Stimulated activated CD8-positive, alpha-beta memory T cell treated with anti-CD3 and anti-CD28 coated beads, Interleukin-7, amount 100 ng/mL, for 4 hours (primary cell): ENCODE results near the gene CUL1.

Source experiments
- DNase-seq, 2 donors: peaks; one replicate each; pipeline ENCODE4 v3.0.0-alpha.2; 2020; ENCODE audit warnings: low read depth in 2 of 2

The CUL1 gene

GRCh38 chr7:148718431-148718830 is 19.7 kb downstream of the CUL1 start:
- DNase-seq = no peak

DNA sequence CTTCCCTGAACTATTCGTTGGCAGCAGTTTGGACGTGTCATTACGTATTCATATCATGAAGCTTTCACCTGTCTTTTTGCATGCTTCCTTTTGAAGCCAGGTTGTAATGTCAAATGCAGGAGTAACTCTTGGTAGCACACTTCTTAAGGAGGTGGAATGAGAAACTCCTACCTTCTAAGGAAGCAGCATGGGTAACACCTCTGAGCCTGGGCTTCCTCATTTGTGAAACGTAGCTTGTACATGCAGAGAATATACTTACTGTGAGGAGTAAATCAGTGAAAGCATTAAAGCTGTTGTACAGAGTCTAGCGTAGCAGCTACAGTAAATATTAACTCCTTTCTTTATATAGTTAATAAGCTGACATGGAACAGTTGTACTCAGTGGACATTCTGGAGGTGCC is 21.1 kb downstream of the CUL1 start:
- no peak for DNase-seq

- no peak for DNase-seq
Measured at GRCh38 chr7:148720472-148720871, 21.8 kb downstream of the CUL1 start.

DNA sequence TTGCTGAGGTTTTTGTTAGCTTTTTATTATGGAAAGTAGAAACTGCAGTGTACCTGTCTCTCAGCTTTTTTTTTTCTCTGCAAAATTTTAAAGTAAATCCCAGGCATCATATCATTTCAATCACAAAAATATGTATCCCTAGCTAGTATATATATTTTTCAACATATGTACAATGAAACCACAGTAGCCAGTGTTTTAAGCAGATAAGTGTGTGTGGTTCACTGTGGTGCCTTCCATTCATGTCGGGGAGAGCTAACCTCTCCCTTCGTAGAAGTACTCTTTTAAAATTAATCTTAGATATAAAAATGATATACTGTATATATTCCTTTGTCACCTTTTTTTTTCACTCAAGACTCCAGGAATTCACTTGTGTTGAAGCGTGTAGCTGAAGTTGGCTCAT is 22.7 kb downstream of the CUL1 start:
- no peak for DNase-seq

DNA sequence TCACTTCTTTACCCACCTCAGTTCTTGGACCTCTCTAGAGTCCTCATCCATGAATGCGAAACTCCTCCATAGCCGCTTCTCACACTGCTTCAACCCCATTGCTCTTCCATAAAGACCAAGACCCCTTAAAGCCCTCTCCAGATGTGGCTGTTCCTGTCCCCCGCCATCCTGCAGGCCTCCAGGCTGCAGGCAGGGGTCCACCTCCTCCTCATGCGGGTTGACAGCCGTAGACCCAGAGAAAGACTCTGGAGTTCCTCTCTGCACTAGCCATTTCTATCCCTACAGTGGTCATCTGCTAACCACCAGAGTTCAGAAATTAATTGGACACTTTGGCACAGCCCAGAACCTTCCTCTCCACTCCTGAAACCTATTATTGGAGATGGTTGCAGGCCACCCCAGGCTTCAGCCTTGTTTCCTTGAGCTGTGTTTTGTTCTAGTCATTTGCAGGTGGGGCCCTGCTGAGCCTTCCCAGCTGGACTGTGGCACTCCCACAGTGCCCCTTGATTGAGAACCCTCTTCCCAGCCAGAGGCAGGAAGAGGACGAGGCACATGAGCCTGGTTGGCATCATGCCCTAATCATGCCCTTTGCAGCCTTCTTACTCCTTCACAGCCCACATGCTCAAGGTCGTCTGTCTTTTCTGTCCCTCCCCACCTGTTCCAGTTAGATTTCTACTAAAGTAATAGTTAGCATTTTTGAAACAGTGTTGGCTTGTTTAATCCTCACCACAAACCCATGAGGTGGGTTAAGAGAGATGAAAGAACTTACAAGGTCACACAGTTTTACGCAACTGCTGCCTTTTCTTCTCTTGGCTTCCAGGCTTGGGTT is 23.9 kb downstream of the CUL1 start:
- no peak for DNase-seq

DNA sequence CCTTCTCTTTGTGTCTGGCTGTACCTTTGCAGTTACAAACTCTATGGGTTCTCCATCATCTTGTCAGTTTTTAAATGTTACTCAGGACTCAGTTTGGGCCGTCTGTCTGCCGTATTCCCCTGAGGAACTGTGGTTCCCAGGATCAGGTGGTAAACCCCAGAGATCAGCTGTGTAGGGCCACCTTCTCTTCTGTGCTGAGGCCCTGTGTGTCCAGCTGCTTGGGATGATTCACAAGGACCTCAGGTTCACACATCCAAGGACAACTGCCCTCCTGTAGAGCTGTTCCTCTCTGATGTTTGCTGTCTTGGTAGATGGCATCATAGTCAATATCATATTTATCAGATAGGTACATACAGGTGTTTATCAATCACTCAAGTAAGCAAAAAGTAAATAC is 24.5 kb downstream of the CUL1 start:
- DNase-seq = no peak

DNA sequence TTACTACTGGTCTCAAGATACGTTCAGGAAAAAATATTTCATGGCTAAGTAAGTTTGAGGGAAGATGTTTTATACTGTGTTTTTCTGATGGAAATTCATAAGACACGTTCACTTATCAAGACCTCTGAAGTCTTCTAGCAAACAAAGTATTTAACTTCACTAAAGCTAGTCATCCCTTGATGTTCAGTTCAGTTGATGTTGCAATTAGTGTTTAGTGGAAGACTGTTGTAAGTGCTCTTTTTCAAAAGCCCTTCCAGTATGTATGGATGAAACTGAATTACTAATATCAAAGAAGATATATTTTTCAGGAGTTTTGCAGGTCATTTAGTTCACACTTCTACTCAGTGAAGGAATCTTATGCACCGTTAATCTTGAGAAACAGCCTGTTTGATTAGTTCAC is 25.1 kb downstream of the CUL1 start:
- DNase-seq = no peak

GRCh38 chr7:148726385-148726784 is 27.7 kb downstream of the CUL1 start:
- no peak for DNase-seq

DNA sequence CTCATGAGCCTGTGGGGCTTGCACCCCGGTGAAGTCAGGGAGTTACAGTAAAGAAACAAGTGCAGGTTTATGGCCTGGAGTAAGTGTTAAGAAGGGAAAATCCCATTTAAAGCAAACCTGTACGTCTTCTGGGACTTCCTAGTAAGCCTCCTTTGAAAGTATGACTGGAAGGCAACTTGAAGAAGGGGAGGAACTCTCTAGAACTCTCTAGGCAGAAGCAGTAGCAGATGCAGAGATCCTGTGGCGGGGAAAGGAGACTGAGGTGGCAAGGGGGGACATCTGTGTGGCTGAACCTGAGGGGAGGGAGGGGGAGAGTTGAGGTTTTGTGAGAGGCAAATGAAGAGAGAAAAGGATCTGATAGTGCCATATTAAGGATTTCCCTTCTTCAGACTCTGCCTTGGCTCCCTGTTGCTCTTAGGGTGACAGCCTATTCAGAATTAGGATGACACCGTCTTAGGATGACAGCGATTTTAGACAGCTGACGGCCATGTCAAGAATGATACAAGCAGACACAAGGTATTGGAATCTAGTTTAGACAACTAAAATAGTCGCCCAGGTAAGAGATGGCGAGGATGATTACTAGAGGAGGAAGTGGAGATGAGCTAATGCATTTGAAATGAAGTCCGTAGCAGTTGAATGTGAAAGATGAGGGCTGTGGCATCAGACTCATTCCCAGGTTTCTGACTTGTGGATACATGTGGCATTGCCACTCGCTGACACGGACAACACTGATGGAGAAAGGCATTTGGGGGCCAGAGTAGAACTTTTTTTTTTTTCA is 29.0 kb downstream of the CUL1 start:
- no peak for DNase-seq

DNA sequence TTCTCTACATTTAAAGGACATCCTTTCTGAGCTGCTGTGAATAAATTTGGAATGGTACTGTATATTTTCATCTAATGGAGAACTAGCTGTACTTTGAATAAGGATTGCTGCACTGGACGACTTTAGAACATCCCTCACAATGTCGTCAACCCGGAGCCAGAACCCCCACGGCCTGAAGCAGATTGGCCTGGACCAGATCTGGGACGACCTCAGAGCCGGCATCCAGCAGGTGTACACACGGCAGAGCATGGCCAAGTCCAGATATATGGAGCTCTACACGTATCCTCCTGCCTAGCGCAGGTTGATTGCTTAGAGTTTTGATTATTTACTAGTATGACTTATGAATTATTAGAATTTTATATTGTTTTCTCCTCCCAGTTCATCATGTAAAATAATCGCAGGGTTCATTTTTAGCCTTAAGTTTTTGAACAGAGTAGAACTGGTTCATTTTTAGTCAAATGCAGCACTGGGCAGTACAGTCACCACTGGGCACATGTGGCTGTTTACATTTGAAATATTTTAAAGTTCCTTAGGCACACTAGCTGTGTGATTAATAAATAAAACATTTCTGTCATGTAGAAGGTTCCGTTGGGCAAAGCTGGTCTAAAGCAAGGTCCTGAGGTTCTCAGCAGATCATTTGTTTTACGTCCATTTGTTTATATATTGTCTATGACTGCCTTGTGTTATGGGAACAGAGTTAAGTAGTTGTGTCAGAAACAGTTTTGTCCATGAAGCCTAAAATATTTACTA is 31.5 kb downstream of the CUL1 start:
- no peak for DNase-seq

GRCh38 chr7:148732862-148733261 is 34.2 kb downstream of the CUL1 start:
- DNase-seq = no peak

DNA sequence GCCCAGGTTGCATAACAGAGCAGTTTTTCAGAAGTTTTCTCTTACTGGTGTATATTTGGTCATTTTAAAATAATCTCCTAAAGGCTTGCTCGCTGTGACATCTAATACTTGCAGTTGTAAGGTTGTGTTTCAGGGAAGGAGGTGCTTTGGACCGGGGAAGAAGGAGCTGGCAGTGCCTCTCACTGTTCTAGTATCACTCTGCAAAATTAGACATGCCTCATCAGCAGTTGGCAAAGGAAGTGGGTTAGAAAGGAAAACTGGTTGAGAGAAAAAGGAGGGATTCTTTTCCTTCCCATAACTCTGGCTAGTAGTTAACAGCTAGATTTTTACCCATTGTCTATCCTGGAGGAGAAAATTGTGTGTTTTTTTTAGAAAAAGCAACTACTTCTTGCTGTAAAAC is 34.8 kb downstream of the CUL1 start:
- no peak for DNase-seq

DNA sequence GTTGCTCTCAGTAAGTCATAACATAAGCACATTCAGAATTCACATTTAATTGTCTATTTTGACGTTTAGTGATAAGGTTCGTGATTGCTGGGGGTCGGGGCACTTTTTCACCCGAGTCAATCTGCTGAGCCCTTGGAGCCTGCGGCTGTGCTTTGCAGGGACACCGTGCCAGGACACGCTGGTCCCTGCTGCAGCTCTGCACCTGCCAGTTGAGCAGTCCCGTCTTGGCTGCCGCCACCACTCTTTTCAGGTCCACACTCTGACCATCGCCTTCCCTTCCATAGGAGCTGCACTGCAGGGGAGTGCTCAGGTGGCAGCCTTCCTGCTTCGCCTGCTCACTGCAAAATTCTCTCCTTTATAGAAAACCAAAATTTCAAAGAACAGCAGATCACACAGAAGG is 36.4 kb downstream of the CUL1 start:
- DNase-seq = no peak

DNA sequence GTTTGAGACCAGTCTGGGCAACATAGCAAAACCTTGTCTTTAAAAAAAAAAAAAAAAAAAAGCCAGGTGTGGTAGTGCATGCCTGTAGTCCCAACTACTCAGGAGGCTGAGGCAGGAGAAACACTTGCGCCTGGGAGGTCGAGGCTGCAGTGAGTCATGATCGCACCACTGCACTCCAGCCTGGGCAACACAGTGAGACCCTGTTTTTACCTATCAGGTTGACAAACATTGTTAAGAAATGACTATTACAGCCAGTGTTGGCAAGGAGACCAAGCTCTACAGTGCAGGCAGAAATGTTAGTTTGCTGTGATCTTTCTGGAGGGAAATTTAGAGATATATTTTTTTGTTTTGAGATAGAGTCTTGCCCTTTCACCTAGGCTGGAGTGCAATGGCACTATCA is 37.3 kb downstream of the CUL1 start:
- DNase-seq = no peak

DNA sequence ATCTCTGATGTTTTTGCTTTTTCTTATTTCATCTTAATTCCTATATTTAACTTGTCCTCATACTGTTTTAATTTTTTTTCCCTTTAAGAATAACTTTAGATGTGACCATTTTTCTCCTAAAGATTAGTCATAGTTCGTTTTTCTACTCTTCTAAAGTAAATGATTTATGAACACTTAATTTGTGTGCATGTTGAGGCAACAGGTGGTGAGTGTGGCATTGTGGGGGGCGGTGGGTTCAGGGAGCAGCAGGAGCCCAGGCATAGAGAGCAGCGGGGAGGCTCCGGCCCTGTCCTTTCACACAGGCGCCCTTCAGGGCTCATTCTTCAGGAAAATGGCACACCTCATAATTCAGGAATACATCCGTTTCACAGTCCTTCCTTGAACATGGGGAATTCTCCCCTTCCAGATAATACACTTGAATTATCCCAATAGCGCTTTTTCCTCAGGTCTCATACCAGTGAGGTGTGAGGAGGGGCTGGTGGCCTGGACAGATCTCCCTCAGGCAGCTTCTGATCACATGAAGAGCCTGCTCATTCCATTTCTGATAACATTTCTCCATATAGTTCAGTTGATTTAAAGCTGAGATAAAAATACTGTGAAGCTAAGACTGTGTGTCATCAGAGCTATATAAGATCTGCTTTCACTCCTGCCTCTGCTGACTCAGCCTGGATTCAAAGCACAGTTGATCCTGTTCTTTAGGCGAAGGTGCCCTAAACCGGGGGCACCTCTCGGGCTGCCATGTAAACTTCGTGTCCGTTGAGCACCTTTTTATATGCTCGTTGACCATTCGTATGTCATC is 40.2 kb downstream of the CUL1 start:
- no peak for DNase-seq

DNA sequence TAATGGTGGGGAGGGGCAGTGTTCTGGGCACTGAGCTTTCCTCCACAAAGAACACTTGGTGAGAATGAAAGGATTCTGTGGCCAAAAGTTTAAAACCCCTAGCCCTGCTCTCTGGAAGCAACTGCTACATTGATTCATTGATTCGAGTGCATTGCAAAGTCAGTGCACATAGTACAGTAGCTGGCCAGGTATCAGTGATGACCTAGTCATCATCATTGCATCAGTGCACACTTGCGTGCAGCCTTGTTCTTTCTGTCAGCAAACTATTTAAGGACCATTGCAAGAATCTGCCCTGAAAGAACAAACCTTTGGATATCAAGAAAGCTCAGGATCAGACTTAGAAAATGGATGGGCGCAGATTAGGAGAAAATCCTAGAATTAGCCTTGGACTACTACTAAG is 47.4 kb downstream of the CUL1 start:
- DNase-seq = no peak

- DNase-seq = no peak
Measured at GRCh38 chr7:148747274-148747673, 48.6 kb downstream of the CUL1 start.

- no peak for DNase-seq
Measured at GRCh38 chr7:148750442-148751355, 52.0 kb downstream of the CUL1 start.

DNA sequence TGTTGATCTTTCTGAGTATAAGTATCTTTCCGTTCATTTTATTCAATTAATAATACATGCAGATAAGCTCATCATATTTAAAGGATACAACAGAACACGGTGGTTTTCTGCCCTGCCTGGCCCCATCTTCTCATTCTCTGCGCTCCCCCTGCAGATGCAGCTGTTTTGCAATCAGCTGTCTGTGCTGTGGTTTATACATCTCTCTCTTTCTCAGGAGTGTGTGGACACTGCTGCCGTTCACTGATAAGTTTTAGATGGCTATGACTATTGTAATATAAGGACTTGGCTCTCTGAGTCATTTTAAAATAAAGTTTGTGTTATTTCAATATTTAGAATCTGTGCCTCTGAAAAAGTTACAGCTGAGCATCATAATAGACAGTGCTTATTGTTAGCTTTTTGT is 54.5 kb downstream of the CUL1 start:
- no peak for DNase-seq

DNA sequence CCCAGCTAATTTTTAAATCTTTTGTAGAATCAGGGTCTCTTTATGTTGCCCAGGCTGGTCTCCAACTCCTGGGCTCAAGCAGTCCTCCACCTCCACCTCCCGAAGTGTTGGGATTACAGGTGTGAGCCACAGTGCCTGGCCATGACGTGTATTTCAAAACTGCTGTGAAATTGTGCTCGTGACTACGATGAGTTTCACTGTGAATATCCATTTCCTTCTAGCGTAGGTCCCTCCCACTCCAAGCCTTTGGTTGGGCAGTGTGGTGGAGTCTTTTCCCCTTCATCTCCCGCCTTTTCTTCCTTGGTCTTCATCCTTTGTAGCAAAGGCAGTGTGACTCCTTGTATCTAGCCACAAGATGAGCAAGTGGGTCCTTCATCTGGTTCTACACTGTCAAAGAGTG is 56.2 kb downstream of the CUL1 start:
- no peak for DNase-seq
